SKM-1 (cell line): ENCODE measurements around the gene SCN8A.
A peak's percentile ranks its signal among the peaks of the same experiment; 100 is the strongest.

Source experiments
- DNase-seq: peaks from one replicate; lab custom pipeline; 2025; ENCODE audit not compliant: unreplicated experiment; lab: John Stamatoyannopoulos, UW

SCN8A gene

DNA sequence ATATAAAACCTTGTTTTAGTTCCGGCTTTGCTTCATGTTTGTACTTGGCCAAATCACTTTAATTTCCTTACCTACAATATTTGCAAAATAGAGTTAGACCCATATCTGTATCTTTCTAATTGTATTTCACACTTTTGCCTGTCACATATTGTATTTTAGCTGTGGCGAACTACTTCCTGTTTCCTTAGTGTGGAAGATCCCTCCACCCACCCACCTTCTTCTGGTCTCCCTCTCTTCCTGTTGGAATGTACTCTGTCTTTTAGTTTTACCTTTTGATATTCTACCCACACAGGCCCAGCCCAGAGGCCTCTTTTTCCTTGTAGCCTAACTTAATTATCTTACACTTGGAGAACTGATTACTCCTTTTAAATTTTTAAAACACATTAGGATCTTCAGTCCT lies 78.2 kb downstream of the SCN8A start:
- DNase-seq = no peak

DNA sequence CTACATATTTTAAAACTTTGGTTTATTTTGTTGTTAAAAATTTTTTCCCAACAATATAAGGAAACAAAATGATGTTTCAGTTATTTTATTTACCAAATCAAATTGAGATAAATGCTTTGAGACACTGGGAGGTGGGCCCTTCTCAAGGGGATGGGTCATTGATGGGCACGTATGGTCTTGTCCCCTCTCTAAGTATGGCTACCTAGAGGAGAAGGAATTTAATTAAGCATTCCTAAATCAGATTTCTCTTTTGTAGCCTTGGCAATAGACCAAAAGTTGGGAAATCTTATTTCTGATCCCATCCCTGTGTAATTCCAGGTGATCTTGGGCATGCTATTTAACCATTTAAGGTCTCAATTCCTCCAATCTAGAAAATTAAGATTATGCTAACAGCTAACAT lies 79.0 kb downstream of the SCN8A start:
- no peak for DNase-seq

GRCh38 chr12:51672334-51672733 lies 81.3 kb downstream of the SCN8A start:
- DNase-seq = no peak

DNA sequence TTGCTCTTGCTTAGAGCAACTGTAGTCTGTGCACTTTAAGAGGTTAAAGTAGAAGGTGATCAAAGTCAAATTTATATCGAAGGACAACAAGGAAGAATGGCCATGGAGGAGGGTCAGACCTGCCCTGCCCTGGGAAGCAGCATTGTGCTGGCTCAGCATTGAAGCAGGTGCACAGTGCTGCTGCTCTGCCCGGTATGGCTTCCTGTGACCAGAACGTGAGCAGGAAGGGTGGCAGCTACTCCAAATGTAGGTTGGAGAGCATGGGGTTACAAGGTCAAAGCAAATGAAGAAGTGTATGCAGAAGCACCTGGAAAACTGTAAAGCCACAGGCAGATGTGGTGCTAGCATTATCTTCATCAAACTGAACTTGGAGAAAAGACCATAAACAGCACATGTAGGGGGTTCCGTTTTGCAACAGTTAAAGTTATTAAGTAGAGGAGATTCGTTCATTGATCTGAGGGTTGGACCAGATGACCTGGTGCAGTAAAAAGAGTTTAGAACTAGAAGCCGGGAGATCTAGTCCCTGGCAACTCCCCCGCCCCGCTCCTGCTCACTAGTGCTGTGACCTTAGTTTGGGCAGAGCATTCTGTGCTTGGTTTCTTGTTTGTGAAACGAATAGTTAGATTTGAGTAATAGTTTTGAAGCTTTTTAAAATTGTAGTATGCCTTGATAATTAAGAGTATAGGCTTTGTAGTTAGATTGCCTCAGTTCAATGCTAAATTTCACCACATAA lies 84.2 kb downstream of the SCN8A start:
- no peak for DNase-seq

DNA sequence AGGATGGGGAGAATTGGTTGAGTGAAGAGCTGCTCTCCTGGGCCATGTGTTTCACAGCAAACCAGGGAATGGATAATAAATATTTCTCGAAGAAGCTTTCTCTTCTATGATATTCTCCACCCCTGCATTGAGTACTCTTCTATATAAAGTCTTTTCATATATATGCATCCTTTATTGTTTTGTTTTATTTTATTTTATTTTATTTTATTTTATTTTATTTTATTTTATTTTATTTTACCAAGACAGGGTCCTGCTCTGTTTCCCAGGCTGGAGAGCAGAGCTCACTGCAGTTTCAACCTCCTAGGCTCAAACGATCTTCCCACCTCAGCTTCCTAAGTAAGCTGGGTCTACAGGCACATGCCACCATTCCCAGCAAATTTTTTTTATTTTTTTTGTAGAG lies 85.8 kb downstream of the SCN8A start:
- no peak for DNase-seq

DNA sequence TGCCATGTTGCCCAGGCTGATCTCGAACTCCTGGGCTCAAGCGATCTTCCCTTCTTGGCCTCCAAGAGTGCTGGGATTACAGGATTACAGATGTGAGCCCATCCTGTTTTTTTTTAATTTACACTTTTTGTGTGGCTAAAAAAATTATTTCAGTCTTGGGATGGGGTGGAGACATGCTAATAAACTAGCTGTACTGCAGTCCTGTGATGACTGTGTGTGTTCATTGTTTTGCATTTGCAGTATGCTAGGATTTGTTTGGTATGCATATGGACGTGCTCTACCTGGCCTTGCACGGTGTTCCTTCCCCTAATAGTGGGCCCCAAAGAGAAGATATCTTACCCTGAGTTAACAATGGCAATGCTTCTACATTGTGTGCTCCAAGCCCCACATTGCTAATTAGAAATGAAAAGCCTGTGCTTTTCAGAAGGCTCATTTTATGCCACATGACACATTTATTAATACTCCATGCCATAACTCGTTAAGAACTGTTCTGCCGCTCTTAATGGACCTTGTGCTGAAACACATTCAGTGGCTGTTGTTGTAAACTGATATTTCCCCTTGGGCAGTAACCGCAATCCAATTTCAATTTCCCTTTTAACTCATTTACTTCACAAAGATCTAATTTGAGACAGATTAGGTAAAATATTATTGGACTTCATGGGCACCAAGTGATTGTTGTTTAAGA lies 86.4 kb downstream of the SCN8A start:
- no peak for DNase-seq

GRCh38 chr12:51678086-51678724 lies 87.2 kb downstream of the SCN8A start:
- DNase-seq = peak; percentile 10

GRCh38 chr12:51682981-51683380 lies 91.9 kb downstream of the SCN8A start:
- no peak for DNase-seq

DNA sequence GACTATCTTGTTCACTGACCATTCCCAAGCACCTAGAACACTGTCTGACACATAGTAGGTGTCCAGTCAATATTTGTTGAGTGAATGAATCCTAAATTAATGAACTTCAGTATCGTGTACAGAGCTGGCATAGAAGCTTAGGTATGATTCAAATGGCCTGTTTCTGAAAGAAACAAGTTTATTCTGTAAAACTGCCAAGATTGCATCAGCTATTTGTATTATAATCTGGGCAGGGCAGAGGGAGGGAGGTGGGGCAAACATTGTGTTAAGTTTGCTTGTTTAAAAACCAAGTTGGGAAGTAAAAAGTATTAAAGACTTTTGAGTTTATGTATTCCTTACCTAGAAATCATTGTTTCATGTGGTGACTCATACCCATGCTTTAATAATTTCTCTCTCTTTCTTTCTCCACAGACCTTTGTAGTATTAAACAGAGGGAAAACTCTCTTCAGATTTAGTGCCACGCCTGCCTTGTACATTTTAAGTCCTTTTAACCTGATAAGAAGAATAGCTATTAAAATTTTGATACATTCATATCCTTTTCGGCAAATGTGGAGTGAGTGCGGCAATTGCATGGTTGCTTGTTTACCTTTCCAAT lies 92.8 kb downstream of the SCN8A start:
- no peak for DNase-seq

- DNase-seq = no peak
Measured at GRCh38 chr12:51686727-51687126, 95.7 kb downstream of the SCN8A start.

DNA sequence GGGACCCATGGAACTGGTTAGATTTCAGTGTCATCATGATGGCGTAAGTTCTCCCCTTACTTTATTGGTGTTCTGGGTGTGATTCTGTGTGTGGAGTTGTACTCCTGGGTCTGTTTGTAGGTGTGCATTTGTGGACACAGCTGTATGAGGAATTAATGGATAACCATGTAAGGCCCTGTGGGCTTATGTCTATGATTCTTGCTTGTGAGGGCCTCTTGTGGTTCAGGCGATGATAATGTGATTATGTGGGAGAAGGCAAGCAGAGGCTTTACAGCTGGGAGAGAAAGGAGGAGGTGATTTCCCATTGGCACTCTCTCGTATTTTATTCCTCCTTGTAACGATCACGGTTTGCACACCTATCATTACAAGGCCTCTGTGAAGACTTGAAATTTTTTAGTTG lies 96.1 kb downstream of the SCN8A start:
- no peak for DNase-seq

GRCh38 chr12:51687614-51688013 lies 96.6 kb downstream of the SCN8A start:
- DNase-seq = no peak

GRCh38 chr12:51689983-51690382 lies 99.0 kb downstream of the SCN8A start:
- DNase-seq = no peak

GRCh38 chr12:51692016-51692415 lies 101.0 kb downstream of the SCN8A start:
- no peak for DNase-seq

- no peak for DNase-seq
Measured at GRCh38 chr12:51693569-51693968, 102.5 kb downstream of the SCN8A start.

DNA sequence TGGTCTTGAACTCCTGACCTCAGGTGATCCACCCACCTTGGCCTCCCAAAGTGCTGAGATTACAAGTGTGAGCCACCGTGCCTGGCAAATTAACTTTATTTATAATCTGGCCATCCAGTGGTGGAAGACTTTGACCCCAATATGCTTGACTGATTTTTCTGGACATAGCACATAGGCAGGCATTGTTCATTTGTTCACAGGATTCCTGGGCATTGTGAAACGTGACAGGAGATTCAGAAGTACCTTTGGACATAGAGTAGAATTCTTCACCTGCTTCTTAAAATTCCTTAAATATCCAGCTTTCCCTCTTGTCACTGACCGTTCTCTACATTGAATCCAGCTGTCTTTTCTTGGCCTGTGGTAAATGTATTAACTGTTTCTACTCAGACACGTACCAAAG lies 103.1 kb downstream of the SCN8A start:
- DNase-seq = no peak

DNA sequence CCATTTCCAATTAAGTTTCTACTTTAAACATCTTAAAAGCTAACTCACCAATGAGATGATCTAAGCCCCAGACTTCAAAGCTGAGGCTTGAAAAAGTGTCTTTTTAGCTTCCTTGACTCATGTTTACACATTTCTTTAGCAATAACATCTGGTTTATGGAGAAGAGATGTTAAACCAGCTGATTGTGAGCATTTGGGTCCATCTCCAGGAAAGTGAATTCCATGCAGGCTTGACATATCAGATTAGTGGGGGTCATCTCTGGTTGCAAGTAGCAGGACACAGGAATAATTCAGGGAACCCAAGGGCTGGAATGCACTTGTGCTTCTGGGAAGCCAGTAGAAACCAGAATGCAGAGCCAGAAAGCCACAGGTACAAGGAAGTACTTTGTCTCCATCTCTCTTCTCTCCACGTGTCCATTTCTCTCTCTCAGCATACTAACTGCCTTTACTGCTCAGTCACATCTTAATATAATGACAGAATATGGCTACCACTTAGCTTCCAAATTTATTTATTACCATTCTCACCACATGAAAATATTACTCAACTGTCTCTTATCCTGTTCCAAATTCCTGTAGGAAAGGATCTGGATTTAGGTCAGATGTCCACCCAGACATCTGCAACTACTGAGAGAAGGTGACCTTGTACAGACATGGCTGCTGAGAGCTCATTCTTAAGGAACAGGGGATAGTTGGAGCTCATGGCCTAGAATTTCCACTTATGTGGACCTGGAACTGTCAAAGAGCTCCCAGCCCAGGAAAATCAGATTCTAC lies 104.4 kb downstream of the SCN8A start:
- no peak for DNase-seq

DNA sequence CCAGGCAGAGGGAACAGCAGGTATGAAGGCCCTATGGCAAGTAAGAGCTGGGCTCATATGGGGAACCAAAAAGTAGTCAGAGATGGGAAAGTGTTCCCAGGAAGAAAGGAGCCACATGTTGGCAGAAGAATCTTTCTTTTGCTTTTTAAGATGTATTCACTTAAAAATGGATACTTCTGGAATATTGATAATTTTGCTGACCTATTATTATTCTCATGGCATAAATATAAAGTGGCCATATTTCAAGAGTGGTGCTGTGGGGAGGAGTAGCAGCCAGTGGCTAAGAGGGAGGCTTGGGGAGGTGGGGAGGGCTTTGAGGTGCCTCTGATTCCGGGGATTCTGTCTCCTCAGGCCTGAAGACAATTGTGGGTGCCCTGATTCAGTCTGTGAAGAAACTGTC lies 108.2 kb downstream of the SCN8A start:
- no peak for DNase-seq

GRCh38 chr12:51700887-51701286 lies 109.9 kb downstream of the SCN8A start:
- DNase-seq = no peak

- no peak for DNase-seq
Measured at GRCh38 chr12:51702587-51702986, 111.6 kb downstream of the SCN8A start.

DNA sequence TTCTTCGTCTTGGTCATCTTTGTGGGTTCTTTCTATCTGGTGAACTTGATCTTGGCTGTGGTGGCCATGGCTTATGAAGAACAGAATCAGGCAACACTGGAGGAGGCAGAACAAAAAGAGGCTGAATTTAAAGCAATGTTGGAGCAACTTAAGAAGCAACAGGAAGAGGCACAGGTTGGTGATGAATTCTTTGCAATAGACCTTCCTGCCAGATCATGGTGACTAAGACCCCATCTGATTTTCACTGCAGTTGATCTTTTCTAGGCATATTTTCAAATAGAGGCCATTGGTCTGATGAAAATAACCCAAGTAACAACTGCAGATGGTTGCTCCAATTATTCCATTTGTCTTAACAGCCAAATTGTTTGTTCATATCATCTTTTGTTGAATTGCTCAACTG lies 114.4 kb downstream of the SCN8A start:
- no peak for DNase-seq
